HG02798 (cell line): ENCODE data around the gene PCNX3.
"Not testable (repeated sequence)": the region's sequence is repeated elsewhere in the genome, so short reads cannot be mapped to it uniquely, and the experiment has no call there.

Experiments
- ATAC-seq: cut with Tn5 transposase; IDR thresholded peaks from one replicate; pipeline ENCODE4 v1.9.1; 2021; ENCODE audit warnings: mild to moderate bottlenecking; ENCODE audit not compliant: unreplicated experiment, poor library complexity

PCNX3 gene

DNA sequence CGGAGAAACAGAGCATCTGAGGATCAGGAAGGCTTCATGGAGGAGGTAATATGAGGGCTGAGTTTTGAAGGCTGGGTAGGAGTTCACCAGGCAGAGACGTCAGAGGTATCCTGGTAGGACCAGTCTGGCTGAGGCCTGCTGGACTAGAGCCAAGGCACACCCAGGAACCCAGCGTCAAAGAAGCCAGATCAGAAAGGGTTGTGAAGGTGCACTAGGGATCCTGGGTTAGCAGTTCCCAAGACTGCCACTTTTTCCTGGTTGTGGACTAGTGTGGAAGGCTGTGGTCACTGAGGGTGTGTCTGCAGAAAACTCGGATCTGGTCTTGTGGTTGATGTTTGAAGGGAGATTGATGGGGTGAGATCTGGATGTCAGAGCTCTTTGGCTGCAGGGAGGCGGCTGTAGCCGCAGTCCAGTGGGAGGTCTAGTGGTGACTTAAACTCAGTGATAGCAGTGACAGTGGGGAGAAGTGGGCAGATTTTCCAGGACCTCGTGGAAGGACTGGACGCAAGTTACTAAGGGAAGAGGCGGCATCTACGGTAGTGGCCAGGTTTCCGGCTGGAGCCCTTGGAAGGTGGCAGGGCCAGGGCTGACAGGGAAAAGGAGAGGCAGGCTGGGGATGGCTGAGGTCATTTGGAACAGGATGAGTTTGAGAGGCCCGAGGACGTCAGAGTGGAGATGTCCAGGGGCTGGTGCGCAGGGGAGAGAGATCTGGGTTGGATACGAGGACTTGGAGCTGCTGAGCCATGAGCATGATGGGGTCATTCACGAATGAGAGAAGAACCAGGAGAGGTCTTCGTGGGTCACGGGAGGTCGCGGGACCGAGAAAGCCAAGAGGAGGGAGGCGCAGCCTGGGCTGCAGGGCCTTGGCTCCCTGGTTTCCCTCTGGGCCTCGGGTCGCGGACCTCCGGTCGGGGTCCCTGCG, 36.3 kb downstream of the PCNX3 start:
- no peak for ATAC-seq

- peak; percentile 86 for ATAC-seq
Measured at GRCh38 chr11:65652511-65653228, 37.1 kb downstream of the PCNX3 start.

DNA sequence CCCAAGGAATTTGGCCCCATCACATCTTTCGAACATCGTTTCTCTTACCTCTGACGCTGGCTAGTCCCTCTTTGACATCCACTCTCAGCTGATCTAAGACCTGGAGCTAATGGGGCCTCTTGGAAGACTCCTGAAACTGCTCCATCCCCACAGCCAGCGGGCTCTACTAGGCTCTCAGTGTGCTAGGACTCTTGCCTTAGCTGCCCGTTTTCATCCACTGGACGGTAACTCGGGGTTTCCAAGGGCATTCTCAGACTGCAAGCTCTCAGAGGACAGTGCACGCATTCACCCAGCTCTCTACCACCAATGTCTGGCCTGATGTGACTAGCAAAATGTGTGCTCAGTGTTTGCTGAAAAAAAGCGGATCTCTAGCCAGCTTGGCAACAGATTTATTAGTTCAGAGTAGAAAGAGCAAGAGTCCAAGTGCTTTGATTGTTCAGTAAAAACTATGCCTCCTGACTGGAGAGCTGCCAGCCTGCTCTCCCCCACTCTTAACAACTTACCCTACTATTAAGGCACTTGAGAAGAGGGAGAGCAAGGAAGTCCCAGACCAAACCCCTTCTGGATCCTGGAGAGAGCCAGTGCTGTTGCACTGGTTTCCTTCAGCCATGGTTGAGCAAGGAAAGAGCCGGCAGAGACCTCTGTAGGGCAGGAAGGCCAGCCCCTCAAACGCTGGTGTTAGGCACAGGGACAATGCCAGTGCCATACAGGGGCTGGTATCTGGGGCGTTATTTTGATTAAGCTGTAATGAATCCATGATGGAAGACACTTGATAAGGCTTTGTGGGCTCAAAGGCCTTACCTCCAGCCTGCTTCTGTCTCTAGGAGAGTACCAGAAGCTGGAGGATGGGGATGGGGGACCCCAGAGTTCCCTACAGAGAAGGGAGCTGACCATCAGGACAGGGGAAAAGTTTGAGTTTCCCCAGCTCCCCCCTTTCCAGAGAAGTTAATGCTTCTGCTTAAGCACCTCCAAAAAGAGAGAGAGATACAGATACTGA, 38.0 kb downstream of the PCNX3 start:
- peak; percentile 0 for ATAC-seq

DNA sequence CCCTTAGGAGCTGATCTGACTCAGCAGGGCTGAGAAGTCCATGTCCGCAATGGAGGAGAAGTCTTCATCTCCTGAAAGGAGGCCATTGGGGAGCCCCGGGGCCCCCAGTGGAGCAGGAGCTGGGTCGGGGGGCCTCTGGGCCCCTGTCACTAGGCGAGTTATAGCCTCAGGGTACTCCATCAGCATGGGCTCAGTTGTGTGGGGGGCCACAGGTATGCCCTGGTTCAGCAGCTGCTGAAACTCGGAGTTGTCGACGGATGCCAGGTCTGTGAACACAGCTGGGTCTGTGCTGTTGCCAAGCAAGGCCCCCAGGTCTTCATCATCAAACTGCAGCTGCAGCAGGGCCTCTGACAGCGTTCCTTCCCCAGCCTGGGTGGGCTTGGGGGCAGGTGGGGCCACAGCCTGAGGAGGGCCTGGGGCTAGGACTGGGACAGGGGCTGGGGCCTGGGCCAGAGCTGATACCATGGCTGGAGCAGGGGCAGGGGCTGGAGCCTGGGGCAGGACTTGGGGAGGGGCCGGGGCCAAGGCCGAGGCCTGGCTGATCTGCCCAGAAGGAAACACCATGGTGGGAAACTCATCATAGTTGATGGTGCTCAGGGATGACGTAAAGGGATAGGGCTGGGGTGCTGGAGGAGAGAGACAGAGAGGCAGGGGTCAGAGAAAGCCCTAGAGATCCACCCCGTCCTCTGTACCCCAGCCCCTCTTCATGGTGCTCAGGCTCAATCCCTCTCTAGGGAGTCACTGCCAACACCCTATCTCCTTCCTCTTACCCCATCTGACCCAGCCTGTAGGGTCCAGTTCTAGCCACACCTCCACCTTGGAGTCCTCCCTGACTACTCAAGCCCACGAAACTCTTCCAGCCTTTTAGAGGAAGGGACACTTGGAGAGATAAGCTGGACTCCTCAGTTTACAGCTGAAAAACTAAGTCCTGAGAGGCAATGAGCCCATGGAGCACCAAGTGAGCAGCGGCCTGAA, 39.1 kb downstream of the PCNX3 start:
- no peak for ATAC-seq

DNA sequence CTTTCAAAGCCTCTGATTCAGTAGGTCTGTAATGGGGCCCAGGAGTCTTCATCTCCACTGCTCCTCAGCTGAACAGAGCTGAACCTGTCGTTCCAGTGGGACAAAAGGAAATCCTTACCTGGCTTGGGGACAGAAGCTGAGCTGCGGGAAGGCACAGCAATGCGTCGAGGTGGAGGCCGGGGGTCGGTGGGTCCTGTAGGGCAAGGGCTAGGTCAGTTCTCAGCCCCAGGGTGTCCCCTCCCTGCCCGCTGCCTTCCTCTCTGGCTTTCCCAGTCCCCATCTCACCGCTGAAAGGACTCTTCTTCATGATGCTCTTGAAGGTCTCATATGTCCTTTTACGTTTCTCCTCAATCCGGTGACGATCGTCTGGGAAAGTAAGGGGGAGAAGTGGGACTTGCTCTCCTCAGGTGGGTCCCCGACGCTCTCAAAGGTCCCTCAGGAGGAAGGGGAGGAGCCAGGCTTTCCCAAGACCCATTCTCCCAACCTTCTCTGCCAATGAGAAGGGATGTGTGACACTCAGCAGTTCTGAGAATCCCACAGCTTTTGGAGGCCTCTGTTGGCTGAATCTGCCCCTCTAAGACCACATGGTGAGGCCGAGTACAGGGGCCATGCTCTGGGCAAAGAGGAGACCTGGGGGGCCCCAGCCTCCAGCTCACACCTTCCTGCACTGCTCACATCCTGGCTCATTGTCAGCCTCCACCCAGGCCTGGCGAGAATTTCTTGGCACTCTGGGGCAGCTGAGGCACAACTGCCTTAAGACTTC, 40.2 kb downstream of the PCNX3 start:
- no peak for ATAC-seq

GRCh38 chr11:65657426-65657825, 41.9 kb downstream of the PCNX3 start:
- ATAC-seq, result no peak

GRCh38 chr11:65658174-65659021, 42.8 kb downstream of the PCNX3 start:
- ATAC-seq, result no peak

DNA sequence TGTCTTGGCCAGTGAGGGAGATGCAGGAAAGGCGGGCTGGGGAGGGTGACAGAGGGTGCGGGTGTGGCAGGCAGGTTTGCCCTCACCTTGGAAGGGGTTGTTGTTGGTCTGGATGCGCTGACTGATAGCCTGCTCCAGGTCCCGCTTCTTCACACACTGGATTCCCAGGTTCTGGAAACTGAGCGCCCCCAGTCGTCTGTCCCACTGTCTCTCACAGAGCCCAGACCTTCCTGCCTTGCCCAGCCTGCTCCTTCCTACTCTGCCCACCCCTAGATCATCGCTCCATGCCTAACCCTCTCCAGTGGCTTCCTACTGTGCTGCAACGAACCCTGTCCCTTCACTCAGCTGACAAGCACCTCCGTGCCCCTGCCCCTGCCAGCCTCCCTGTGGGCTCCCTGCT, 44.5 kb downstream of the PCNX3 start:
- ATAC-seq, result no peak

DNA sequence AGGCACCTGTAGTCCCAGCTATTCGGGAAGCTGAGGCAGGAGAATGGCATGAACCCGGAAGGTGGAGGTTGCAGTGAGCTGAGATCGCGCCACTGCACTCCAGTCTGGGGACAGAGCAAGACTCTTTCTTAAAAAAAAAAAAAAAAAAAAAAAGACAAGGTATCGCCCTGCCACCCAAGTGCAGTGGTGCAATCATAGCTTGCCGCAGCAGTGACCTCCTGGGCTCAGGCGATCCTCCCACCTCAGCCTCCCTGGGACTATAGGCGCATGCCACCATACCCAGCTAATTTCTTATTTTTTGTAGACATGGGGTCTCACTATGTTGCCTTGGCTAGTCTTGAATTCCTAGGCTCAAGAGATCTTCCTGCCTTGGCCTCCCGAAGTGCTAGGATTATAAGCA, 45.3 kb downstream of the PCNX3 start:
- ATAC-seq, result not testable (repeated sequence)

DNA sequence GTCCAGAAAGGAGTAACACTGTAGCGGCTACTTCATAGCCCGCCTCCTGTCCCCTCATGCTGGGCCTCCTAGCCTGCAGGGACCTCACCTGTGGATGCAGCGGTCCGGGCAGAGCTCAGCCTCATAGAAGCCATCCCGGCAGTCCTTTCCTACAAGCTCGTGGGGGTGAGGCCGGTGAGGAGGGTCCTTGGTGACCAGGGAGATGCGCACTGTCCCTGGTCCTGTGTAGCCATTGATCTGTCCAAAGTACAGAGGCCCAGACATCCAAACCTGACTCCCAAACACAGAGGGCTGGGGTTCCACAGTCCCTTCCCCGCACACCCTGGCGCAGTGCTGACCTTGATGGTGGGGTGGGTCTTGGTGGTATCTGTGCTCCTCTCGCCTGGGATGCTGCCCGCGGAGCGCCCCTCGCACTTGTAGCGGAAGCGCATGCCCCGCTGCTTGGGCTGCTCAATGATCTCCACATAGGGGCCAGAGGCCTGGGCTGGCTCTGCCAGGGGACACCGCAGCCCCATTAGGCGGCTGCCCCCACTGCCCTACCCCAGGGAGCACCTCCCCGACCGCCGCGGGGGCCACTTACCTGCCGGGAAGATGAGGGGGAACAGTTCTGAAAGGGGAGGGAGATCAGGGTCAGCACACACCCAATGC, 46.1 kb downstream of the PCNX3 start:
- no peak for ATAC-seq

GRCh38 chr11:65662247-65662798, 46.7 kb downstream of the PCNX3 start:
- ATAC-seq, result no peak

GRCh38 chr11:65662799-65663638, 47.4 kb downstream of the PCNX3 start, which contains the start of gene RELA:
Gene RELA (minus strand): TSS chr11:65662916. CDS start chr11:65662832, 84 bp downstream.
- peak; percentile 91 for ATAC-seq

DNA sequence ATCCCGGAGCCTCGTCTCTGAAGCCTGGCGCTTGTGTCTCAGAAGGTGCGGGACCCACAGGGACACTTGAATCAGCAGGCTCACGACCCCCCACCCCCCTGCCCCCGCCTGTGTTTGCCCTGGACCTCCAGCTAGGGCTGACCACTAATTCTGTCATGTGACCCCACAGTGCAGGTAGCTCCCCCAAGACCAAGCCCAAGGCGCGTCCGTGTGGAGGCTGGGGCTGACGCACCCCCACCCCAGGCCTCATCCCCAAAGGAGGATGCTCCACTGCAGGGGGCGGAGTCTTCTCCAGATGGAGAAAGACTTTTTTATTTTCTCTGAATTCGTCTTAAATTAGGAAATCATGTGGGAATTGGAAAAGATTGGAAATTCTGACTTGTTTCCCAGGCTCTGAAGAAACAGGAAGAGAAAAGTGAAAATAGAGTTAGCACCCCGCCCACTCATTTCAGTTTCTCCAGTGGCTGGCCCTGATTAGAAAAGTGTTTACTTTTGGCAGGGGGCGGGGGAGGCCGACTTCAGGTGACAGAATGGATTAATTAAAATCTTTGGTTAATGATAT, 48.1 kb downstream of the PCNX3 start:
- ATAC-seq, result peak; percentile 20

DNA sequence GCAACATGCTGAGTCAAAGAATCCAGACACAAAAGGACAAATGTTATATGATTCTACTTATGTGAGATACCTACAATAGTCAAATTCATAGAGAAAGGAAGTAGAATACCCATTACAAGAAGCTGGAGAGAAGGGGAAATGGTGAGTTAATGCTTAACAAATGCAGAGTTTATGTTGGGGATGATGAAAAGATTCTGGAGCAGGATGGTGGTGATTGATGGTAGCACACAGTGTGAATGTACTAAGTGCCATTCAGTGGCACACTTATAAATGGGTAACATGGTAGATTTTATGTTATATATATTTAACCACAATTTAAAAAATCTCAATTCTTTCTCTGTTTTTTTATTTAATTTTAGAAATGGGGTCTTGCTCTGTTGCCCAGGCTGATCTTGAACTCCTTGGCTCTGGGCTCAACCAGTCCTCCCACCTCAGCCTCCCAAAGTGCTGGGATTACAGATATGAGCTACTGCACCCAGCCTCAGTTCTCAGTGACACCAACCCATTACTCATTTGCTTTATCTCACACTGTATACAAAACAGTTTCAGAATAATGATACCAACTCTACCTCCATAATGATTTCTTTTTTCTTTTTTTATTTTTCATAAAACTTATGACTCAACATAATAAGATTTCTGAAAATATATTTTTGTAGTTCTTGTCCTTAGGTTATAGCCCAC, 56.7 kb downstream of the PCNX3 start:
- ATAC-seq, result no peak

- ATAC-seq, result no peak
Measured at GRCh38 chr11:65672982-65673381, 57.4 kb downstream of the PCNX3 start.
